Ectodermal cell (in vitro differentiated cells): ENCODE measurements around the gene ERV3-1.
"Not testable (repeated sequence)": the region's sequence is repeated elsewhere in the genome, so short reads cannot be mapped to it uniquely, and the experiment has no call there.

Experiments
- H3K27ac ChIP-seq: 2 replicates; pipeline ENCODE4 v1.7.0; 2013; ENCODE audit warnings: mild to moderate bottlenecking, low read depth, low read length; ENCODE audit not compliant: insufficient read depth, poor library complexity, severe bottlenecking
- H3K27me3 ChIP-seq: 2 replicates; pipeline ENCODE4 v1.7.0; 2013; ENCODE audit warnings: mild to moderate bottlenecking, low read length; ENCODE audit not compliant: insufficient read depth, control insufficient read depth, poor library complexity, severe bottlenecking
- H3K36me3 ChIP-seq: one replicate; pipeline ENCODE4 v1.7.0; 2013; ENCODE audit warnings: low read length; ENCODE audit not compliant: control insufficient read depth, insufficient read depth
- H3K4me1 ChIP-seq: one replicate; pipeline ENCODE4 v1.7.0; 2013; ENCODE audit warnings: low read length; ENCODE audit not compliant: control insufficient read depth, insufficient read depth
- H3K4me3 ChIP-seq: 2 replicates; pipeline ENCODE4 v1.7.0; 2013; ENCODE audit warnings: low read depth, low read length, control low read depth; ENCODE audit not compliant: insufficient read depth
- H3K9me3 ChIP-seq: 2 replicates; pipeline ENCODE4 v1.7.0; 2013; ENCODE audit warnings: mild to moderate bottlenecking, low read length, moderate library complexity; ENCODE audit not compliant: control insufficient read depth
- WGBS, 2 experiments: methylation state at CpG; one replicate each; pipeline ENCODE4 v1.1.7; 2013; ENCODE audit warnings: missing lambda C conversion rate in 2 of 2; 5-methylcytosine and 5-hydroxymethylcytosine counted together

ERV3-1 gene

DNA sequence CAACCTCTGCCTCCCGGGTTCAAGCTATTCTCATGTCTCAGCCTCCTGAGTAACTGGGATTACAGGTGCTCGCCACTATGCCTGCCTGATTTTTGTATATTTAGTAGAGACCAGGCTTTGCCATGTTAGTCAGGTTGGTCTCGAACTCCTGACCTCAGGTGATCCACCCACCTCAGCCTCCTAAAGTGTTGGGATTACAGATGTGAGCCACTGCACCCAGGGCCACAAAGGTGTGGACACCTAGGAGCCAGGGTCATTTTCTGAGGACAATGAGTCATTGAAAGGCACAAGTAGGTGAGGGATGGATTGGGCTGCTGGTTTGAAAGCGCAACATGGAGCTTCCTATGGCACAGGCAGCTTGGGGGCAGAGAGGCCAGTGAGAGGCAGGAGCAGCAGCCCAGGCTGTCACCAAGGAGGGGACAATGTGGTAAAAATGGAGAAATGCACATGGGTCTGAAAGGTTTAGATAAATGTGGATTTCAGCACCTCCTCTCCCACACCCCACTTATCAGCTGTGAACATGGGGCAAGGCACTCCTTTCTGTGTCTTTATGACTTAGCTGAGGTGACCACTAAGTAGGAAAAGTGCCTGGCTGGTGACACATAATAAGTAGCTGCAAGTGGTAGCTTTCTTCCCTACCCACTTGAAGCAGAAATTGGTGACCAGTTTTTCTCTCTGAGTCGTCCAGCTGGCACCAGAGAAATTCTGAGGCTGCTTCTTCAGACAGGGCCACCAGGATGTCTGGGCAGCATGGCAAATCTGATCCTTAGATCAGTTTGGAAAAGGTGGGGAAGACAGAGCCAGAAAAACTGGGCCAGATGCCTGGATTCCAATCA lies 61.6 kb downstream of the ERV3-1 start:
- not testable (repeated sequence) for H3K36me3 ChIP-seq, H3K4me1 ChIP-seq, H3K27ac ChIP-seq, H3K4me3 ChIP-seq, H3K9me3 ChIP-seq
- 83 to 89% methylated on average over 5 of the region's 5 CpGs for WGBS, 2 experiments
- peaks cover 40% of the 10 kb centered on the region for H3K27me3 ChIP-seq
